Endometrial microvascular endothelial cells (primary cell): Measurements from ENCODE around the gene PJA2. TPM values are rescaled to one million over a fixed set of nuclear protein-coding genes. Genes with fewer than 3 reads are reported as not detected.
"Not testable (repeated sequence)": the region's sequence is repeated elsewhere in the genome, so short reads cannot be mapped to it uniquely, and the experiment has no call there.

ENCODE experiments used
- in situ Hi-C: cut with HindIII; loops from 2 replicates; pipeline ENCODE4 v1.10.0; 2017; ENCODE audit warnings: low sequenced_read_pairs, low pct_unique_long_range_greater_than_20kb; ENCODE audit errors: inconsistent ontology term
- total RNA-seq: library from RNA; depleted of rRNA; stranded (reverse); fragments of >200 nt; gene quantifications from one replicate; pipeline ENCODE4 v1.2.3, GENCODE V29; 2015; ENCODE audit errors: inconsistent ontology term

The PJA2 gene, protein sequence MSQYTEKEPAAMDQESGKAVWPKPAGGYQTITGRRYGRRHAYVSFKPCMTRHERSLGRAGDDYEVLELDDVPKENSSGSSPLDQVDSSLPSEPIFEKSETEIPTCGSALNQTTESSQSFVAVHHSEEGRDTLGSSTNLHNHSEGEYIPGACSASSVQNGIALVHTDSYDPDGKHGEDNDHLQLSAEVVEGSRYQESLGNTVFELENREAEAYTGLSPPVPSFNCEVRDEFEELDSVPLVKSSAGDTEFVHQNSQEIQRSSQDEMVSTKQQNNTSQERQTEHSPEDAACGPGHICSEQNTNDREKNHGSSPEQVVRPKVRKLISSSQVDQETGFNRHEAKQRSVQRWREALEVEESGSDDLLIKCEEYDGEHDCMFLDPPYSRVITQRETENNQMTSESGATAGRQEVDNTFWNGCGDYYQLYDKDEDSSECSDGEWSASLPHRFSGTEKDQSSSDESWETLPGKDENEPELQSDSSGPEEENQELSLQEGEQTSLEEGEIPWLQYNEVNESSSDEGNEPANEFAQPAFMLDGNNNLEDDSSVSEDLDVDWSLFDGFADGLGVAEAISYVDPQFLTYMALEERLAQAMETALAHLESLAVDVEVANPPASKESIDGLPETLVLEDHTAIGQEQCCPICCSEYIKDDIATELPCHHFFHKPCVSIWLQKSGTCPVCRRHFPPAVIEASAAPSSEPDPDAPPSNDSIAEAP
- 53.4 TPM for total RNA-seq

DNA sequence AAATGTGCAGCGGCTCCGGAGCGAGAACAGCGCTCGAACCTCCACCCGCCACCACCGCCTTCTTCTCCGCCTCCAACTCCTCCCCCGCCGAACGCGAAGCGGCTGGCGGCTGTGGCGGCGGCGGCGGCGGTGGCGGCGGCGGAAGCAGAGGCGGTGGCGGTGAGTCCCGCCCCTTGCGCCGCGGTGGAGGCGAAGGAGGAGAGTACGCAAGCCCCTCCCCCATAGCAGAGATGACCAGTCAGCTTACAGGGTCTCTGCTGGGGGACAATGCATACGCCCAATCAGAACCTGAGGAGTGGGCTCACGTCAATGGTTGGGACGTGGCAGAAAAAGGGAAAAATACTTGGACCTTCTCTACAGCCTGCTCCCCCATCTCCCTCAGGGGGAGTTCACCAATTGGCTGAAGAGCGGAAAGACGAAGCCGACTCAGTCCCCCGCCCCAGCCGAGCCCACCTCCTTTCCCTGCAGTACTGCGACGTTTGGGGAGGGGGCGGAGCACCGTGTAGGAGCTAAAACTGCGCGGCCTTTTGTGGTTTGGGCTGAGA is at the start of gene PJA2:
Gene PJA2 (minus strand): TSS at position 131 of the 545 bp plus-strand sequence. CDS start 26,541 bp downstream, outside the sequence.
- in situ Hi-C loops: no loop called here

GRCh38 chr5:109455598-109456096 is 45.9 kb upstream of the PJA2 start:
- in situ Hi-C loops: loop anchor here (25.0 kb wide), 1 partner anchor 543 kb away; no protein-coding TSS in a partner anchor

GRCh38 chr5:109454731-109455505 is 45.1 kb upstream of the PJA2 start:
- in situ Hi-C loops: loop anchor here (25.0 kb wide), 1 partner anchor 543 kb away; no protein-coding TSS in a partner anchor

DNA sequence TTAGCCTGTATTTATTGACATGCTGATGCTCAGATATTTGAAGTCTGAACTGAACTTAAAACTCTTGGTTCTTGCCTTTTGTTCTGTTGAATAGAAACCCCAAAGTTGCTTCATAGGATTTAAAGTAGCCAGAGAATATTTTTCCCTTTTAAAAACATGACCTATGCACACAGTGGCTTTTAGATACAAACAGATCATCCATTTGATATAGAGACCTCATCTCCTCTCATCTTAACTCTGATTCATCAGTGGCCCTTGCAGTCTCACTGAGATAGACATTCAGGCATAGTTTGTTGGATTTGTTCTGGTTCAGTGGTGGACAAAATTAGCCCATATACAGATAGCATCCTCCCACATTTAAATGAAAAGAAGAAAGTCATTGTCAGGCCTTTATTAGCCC is 43.5 kb upstream of the PJA2 start:
- in situ Hi-C loops: loop anchor here (25.0 kb wide), 1 partner anchor 541 kb away; no protein-coding TSS in a partner anchor

- in situ Hi-C loops: loop anchor here (25.0 kb wide), 1 partner anchor 540 kb away; no protein-coding TSS in a partner anchor
Observed at GRCh38 chr5:109452661-109453060, 42.9 kb upstream of the PJA2 start.

GRCh38 chr5:109451146-109451545 is 41.4 kb upstream of the PJA2 start:
- in situ Hi-C loops: loop anchor here (25.0 kb wide), 1 partner anchor 539 kb away; no protein-coding TSS in a partner anchor

GRCh38 chr5:109450129-109450877 is 40.5 kb upstream of the PJA2 start:
- in situ Hi-C loops: loop anchor here (25.0 kb wide), 1 partner anchor 538 kb away; no protein-coding TSS in a partner anchor

DNA sequence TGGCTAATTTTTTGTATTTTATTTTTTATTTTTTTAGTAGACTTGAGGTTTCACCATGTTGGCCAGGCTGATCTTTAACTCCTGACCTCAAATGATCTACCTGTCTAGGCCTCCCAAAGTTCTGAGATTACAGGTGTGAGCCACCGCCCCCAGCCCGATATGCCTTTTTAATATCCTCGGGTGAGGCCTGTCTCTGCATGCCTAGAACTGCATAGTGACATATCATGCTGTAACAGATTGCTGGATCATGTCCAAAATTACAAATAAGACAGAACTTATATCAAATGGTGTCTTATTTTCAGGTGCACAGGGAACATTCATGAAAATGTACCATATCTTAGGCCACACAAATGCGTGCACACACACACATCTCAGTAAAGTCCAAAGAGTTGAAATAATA is 39.1 kb upstream of the PJA2 start:
- in situ Hi-C loops: no loop called here

GRCh38 chr5:109439590-109439989 is 29.8 kb upstream of the PJA2 start:
- in situ Hi-C loops: no loop called here

- in situ Hi-C loops: no loop called here
Observed at GRCh38 chr5:109426075-109426474, 16.3 kb upstream of the PJA2 start.

GRCh38 chr5:109425521-109425920 is 15.7 kb upstream of the PJA2 start:
- in situ Hi-C loops: not testable (repeated sequence)

- in situ Hi-C loops: no loop called here
Observed at GRCh38 chr5:109421956-109422355, 12.2 kb upstream of the PJA2 start.

GRCh38 chr5:109418712-109419352 is 9.1 kb upstream of the PJA2 start:
- in situ Hi-C loops: no loop called here

DNA sequence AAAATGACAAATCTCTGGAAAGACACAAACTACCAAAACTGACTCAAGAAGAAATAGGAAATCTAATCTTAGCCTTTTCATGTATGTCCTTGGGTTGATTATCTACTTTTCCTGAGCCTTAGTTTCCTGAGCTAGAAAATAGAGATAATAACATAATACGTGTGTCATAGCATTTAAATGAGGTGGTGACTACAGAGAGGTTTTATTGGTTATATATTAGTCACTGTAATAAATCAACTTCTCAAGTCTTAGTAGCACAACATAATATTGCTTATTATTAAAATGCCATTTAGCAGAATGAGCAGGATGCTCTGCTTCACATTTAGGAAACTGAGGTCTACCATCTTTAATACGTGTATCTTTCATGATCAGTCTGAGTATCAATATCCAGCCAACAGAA is 7.1 kb upstream of the PJA2 start:
- in situ Hi-C loops: no loop called here

DNA sequence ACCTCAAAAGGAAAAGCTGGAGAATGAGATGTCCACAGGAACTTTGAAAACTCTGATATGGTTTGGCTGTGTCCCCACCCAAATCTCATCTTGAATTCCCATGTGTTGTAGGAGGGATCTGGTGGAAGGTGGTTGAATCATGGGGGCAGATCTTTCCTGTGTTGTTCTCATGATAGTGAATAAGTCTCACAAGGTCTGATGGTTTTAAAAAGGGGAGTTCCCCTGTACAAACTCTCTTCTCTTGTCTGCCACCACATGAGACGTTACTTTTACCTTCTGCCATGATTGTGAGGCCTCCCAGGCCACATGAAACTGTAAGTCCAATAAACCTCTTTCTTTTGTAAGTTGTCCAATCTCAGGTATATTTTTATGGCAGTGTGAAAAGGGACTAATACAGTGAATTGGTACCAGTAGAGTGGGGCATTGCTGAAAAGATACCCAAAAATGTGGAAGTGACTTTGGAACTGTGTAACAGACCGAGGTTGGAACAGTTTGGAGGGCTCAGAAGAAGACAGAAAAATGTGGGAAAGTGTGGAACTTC is 4.2 kb upstream of the PJA2 start:
- in situ Hi-C loops: not testable (repeated sequence)

GRCh38 chr5:109413458-109413857 is 3.7 kb upstream of the PJA2 start:
- in situ Hi-C loops: no loop called here

GRCh38 chr5:109412981-109413402 is 3.2 kb upstream of the PJA2 start:
- in situ Hi-C loops: no loop called here
